Trophoblast cell (in vitro differentiated cells and primary cell): ENCODE results near the gene TUBGCP3. TPM values are rescaled to one million over a fixed set of nuclear protein-coding genes. Genes with fewer than 3 reads are reported as not detected.
A peak's percentile ranks its signal among the peaks of the same experiment; 100 is the strongest.

Experiments
- DNase-seq, 2 donors: peaks; one replicate each; pipeline ENCODE4 v3.0.0-alpha.2; 2016
- H2AFZ ChIP-seq: 2 replicates; pipeline ENCODE4 v1.6.1; 2013; ENCODE audit warnings: low read length, moderate library complexity, mild to moderate bottlenecking; ENCODE audit not compliant: insufficient read depth, poor library complexity
- H2AK5ac ChIP-seq: 2 replicates; pipeline ENCODE4 v1.6.1; 2013; ENCODE audit warnings: mild to moderate bottlenecking, low read length
- H2BK120ac ChIP-seq: 2 replicates; pipeline ENCODE4 v1.6.1; 2013; ENCODE audit warnings: low read length, mild to moderate bottlenecking, moderate library complexity; ENCODE audit not compliant: insufficient read depth, poor library complexity
- H2BK12ac ChIP-seq: 2 replicates; pipeline ENCODE4 v1.6.1; 2013; ENCODE audit warnings: mild to moderate bottlenecking, low read length, moderate library complexity
- H2BK5ac ChIP-seq: 2 replicates; pipeline ENCODE4 v1.6.1; 2013; ENCODE audit warnings: low read length, low read depth, moderate library complexity, mild to moderate bottlenecking; ENCODE audit not compliant: poor library complexity
- H3K14ac ChIP-seq: 2 replicates; pipeline ENCODE4 v1.6.1; 2013; ENCODE audit warnings: mild to moderate bottlenecking, low read length
- H3K18ac ChIP-seq: 2 replicates; pipeline ENCODE4 v1.6.1; 2013; ENCODE audit warnings: mild to moderate bottlenecking, low read length
- H3K23ac ChIP-seq: 2 replicates; pipeline ENCODE4 v1.6.1; 2013; ENCODE audit warnings: low read length
- H3K27ac ChIP-seq: 2 replicates; pipeline ENCODE4 v1.5.1; 2013; ENCODE audit warnings: low read depth, mild to moderate bottlenecking, inconsistent platforms, low read length, moderate library complexity
- H3K27me3 ChIP-seq: 2 replicates; pipeline ENCODE4 v1.6.1; 2013; ENCODE audit warnings: inconsistent platforms, mild to moderate bottlenecking, low read length, moderate library complexity; ENCODE audit not compliant: insufficient read depth
- H3K36me3 ChIP-seq, 2 experiments: 1 replicate in 1 of 2; 2 replicates in 1 of 2; pipeline ENCODE4 v1.6.1; 2013; ENCODE audit warnings: low read length in 2 of 2, mild to moderate bottlenecking in 2 of 2, moderate library complexity in 1 of 2; ENCODE audit not compliant: insufficient read depth in 2 of 2, control insufficient read depth in 1 of 2
- H3K4ac ChIP-seq: 2 replicates; pipeline ENCODE4 v1.6.1; 2013; ENCODE audit warnings: low read depth, mild to moderate bottlenecking, low read length, moderate library complexity
- H3K4me1 ChIP-seq, 2 experiments: 1 replicate in 1 of 2; 2 replicates in 1 of 2; pipeline ENCODE4 v1.6.1; 2013; ENCODE audit warnings: low read length in 2 of 2, mild to moderate bottlenecking in 2 of 2, moderate library complexity in 1 of 2; ENCODE audit not compliant: insufficient read depth in 2 of 2, control insufficient read depth in 1 of 2
- H3K4me2 ChIP-seq: 2 replicates; pipeline ENCODE4 v1.6.1; 2013; ENCODE audit warnings: inconsistent platforms, mild to moderate bottlenecking, low read length, moderate library complexity
- H3K4me3 ChIP-seq: 2 replicates; pipeline ENCODE4 v1.5.1; 2013; ENCODE audit warnings: mild to moderate bottlenecking, low read depth, low read length, inconsistent platforms
- H3K79me1 ChIP-seq: one replicate; pipeline ENCODE4 v1.6.1; 2013; ENCODE audit warnings: low read length
- H3K79me2 ChIP-seq: 2 replicates; pipeline ENCODE4 v1.6.1; 2013; ENCODE audit warnings: low read length, mild to moderate bottlenecking; ENCODE audit not compliant: control insufficient read depth, insufficient read depth, poor library complexity
- H3K9ac ChIP-seq: 2 replicates; pipeline ENCODE4 v1.6.1; 2013; ENCODE audit warnings: mild to moderate bottlenecking, low read length
- H3K9me3 ChIP-seq: 2 replicates; pipeline ENCODE4 v1.6.1; 2013; ENCODE audit warnings: low read depth, mild to moderate bottlenecking, control low read depth, inconsistent platforms, low read length; ENCODE audit not compliant: insufficient read depth
- H4K12ac ChIP-seq: 2 replicates; pipeline ENCODE4 v1.6.1; 2013; ENCODE audit warnings: low read depth, mild to moderate bottlenecking, low read length, moderate library complexity
- H4K8ac ChIP-seq: 2 replicates; pipeline ENCODE4 v1.6.1; 2013; ENCODE audit warnings: low read depth, mild to moderate bottlenecking, low read length, moderate library complexity
- H4K91ac ChIP-seq: one replicate; pipeline ENCODE4 v1.6.1; 2013; ENCODE audit warnings: low read depth, mild to moderate bottlenecking, low read length, moderate library complexity
- WGBS: extraction: QIAGEN DNeasy Blood & Tissue Kit; methylation state at CpG from one replicate; pipeline ENCODE4 v1.1.7; 2013; ENCODE audit warnings: missing lambda C conversion rate; ENCODE audit not compliant: insufficient read length, insufficient coverage; ENCODE audit errors: extremely low coverage; 5-methylcytosine and 5-hydroxymethylcytosine counted together
- polyA plus RNA-seq: library from polyadenylated mRNA; stranded (reverse); fragments of 200-250 nt; gene quantifications from 2 replicates; pipeline ENCODE4 v1.2.3, GENCODE V29; 2013

Gene TUBGCP3, protein sequence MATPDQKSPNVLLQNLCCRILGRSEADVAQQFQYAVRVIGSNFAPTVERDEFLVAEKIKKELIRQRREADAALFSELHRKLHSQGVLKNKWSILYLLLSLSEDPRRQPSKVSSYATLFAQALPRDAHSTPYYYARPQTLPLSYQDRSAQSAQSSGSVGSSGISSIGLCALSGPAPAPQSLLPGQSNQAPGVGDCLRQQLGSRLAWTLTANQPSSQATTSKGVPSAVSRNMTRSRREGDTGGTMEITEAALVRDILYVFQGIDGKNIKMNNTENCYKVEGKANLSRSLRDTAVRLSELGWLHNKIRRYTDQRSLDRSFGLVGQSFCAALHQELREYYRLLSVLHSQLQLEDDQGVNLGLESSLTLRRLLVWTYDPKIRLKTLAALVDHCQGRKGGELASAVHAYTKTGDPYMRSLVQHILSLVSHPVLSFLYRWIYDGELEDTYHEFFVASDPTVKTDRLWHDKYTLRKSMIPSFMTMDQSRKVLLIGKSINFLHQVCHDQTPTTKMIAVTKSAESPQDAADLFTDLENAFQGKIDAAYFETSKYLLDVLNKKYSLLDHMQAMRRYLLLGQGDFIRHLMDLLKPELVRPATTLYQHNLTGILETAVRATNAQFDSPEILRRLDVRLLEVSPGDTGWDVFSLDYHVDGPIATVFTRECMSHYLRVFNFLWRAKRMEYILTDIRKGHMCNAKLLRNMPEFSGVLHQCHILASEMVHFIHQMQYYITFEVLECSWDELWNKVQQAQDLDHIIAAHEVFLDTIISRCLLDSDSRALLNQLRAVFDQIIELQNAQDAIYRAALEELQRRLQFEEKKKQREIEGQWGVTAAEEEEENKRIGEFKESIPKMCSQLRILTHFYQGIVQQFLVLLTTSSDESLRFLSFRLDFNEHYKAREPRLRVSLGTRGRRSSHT
- 9.9 and 11.1 TPM in 2 replicates for polyA plus RNA-seq

DNA sequence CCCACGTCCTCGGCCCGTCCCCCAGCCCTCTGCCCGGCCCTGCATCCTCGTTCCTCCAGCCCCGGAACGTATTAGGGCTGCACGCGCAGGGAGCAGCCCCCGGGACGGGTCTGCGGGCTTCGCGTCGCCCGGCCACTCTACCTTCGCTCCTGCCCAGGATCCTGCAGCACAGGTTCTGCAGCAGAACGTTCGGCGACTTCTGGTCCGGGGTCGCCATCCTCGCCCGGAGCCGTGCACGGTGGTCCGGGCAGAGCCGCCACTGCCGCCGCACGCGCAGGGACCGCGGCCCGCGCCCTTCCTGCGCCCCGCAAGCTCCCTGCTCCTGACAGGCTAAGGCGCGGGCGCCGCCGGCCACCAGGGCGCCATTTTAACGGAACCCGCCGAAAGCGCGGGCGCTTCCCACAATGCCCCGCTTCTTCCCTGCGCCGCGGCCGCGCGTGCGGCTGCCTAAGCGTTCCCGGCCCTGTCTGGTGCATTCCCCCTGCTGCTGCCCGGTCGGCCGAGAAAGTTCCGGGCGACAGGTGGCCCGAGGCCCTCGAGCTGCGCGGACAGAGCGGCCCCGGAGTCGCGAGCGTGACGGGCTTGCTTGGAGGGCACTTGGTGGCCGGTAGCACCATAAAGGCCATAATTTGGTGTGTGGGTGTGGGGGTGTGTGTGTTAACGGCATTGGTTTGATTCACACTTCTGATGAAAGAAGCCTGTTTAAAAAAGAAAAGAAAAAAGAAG is at the start of gene TUBGCP3:
Gene TUBGCP3 (minus strand): TSS at position 390 of the 726 bp plus-strand sequence. CDS start 173 bp downstream, at position 217.
- H3K4me1 ChIP-seq, result peaks cover 0 to 5% of the 10 kb centered on the region in 2 experiments
- peak within 1 kb of the TSS; percentile 96 for H4K91ac ChIP-seq
- peak within 1 kb of the TSS; percentile 92 for H2BK120ac ChIP-seq
- no peaks in the 10 kb centered on the region for H3K27me3 ChIP-seq
- H3K4me2 ChIP-seq, result peak within 1 kb of the TSS; percentile 86
- no peaks in the 10 kb centered on the region for H3K36me3 ChIP-seq
- peak within 1 kb of the TSS; percentile 99 for H3K4me3 ChIP-seq
- peak within 1 kb of the TSS; percentile 99 for H3K14ac ChIP-seq
- peak within 1 kb of the TSS; percentile 91 for H2BK5ac ChIP-seq
- peak within 1 kb of the TSS; percentile 96 for H3K9ac ChIP-seq
- peak; percentile 66 to 80 for DNase-seq
- H4K8ac ChIP-seq, result peak within 1 kb of the TSS; percentile 99
- H2AK5ac ChIP-seq, result peak within 1 kb of the TSS; percentile 83
- peak within 1 kb of the TSS; percentile 88 for H2AFZ ChIP-seq
- H3K79me1 ChIP-seq, result peaks cover 9% of the 10 kb centered on the region
- peak within 1 kb of the TSS; percentile 96 for H3K4ac ChIP-seq
- H3K23ac ChIP-seq, result no peak within 1 kb of the TSS
- WGBS, result no CpG with 5 or more reads among the region's 77 CpGs
- peak within 1 kb of the TSS; percentile 99 for H3K18ac ChIP-seq
- H3K79me2 ChIP-seq, result peaks cover 7% of the 10 kb centered on the region
- peak within 1 kb of the TSS; percentile 95 for H3K27ac ChIP-seq
- H3K9me3 ChIP-seq, result no peaks in the 10 kb centered on the region
- peak within 1 kb of the TSS; percentile 24 for H2BK12ac ChIP-seq
- H4K12ac ChIP-seq, result peak within 1 kb of the TSS; percentile 97

DNA sequence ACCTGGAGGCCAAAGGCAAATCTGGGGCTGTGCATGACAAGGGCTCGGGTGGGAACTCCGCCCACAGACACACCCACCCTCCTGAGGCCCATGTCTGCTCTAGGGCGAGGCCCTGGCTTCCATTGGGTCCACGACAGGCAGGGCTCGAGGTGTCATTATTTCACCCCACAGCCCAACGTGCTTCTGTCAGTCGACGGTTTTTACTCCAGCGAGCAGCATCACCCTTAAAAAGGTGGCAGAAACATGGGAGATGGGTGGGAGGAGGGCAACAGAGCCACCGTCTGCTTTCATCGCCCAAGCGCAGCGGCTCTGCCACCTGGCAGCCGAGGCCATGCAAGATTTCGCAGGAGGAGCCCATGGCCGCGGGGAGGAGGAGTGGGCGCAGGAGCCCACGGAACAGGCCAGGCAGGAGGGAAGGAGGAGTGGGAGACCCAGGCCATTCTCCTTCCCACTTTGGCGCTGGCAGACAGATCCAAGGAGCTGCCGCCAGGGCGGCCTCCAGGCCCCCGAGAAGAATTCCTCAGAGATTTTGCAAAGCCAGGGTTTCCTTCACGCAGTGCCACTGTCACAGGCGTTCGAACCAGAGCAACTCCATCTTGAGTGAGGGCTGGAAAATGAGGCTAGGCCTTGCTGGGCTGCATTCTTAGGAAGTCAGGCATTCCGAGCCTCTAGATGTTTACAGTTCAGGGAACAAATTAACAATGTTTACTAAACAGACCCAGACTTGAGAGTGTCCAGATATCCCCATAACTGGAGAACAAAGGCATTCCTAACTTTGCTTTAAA is 49.3 kb upstream of the TUBGCP3 start:
- Histone ChIP-seq H3K4ac (peak overlapping the region; percentile 66), H3K36me3 (no peaks in the 10 kb centered on the region), H2BK12ac (peak overlapping the region; percentile 74), H3K27me3 (no peaks in the 10 kb centered on the region), H2AFZ (peak overlapping the region; percentile 12), H3K4me3 (peak overlapping the region; percentile 8), H2BK120ac (peak overlapping the region; percentile 67), H4K12ac (peak overlapping the region; percentile 17), H3K14ac (peak overlapping the region; percentile 63), H2BK5ac (peak overlapping the region; percentile 66), H3K4me1 (peaks cover 29 to 38% of the 10 kb centered on the region in 2 experiments), H4K8ac (peak overlapping the region; percentile 71), H3K4me2 (peak overlapping the region; percentile 11), H3K79me1 (peaks cover 17% of the 10 kb centered on the region), H3K9me3 (no peaks in the 10 kb centered on the region), H4K91ac (peak overlapping the region; percentile 72), H3K79me2 (no peaks in the 10 kb centered on the region), H2AK5ac (peak overlapping the region; percentile 49), H3K27ac (peak overlapping the region; percentile 85), H3K18ac (peak overlapping the region; percentile 87), H3K23ac (no peak overlapping the region), H3K9ac (no peak overlapping the region)
- WGBS, result no CpG with 5 or more reads among the region's 27 CpGs
- peak; percentile 38 to 78 for DNase-seq

DNA sequence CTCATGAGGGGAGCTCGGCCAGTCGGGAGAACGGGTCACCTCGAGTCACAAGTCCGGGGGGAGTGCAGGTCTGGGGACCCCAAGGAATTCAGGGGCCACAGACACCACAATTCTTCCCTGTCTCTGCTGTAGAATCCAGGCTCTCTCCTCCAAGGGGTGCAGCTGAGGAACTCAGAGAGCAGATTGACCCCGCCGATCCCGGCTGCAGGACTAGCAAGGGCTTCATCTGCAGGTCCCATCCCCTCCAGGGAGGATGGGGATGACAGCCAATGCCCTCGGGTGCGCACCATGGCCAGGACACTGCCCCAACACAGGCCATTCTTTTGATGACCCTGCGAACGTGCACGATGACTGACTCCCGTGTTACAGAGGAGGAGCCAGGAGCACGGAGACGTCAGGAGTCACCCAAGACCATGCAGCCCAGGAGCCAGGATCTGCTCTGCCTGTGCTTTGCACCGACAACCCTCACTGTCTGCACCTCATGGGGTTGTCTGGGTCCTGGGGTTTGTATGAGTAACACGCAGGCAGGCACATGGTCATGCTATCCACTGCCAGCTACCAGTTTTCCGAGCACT is 48.5 kb upstream of the TUBGCP3 start:
- Histone ChIP-seq H4K8ac (peak overlapping the region; percentile 71), H3K23ac (no peak overlapping the region), H3K27ac (no peak overlapping the region), H3K4me3 (no peak overlapping the region), H3K4me2 (no peak overlapping the region), H2BK5ac (peak overlapping the region; percentile 66), H3K18ac (peak overlapping the region; percentile 87), H2BK12ac (peak overlapping the region; percentile 16), H2AK5ac (no peak overlapping the region), H4K91ac (peak overlapping the region; percentile 72), H3K9me3 (no peaks in the 10 kb centered on the region), H4K12ac (no peak overlapping the region), H3K14ac (no peak overlapping the region), H3K4me1 (peaks cover 29 to 38% of the 10 kb centered on the region in 2 experiments), H3K9ac (no peak overlapping the region), H2BK120ac (peak overlapping the region; percentile 67), H2AFZ (no peak overlapping the region), H3K27me3 (no peaks in the 10 kb centered on the region), H3K36me3 (no peaks in the 10 kb centered on the region), H3K79me2 (no peaks in the 10 kb centered on the region), H3K4ac (no peak overlapping the region), H3K79me1 (peaks cover 17% of the 10 kb centered on the region)
- WGBS, result no CpG with 5 or more reads among the region's 19 CpGs
- DNase-seq, result no peak
